ENCODE data around the gene DYNLL1.
"Not testable (repeated sequence)": the region's sequence is repeated elsewhere in the genome, so short reads cannot be mapped to it uniquely, and the experiment has no call there.

DYNLL1 gene

GRCh38 chr12:120519324-120519723, 23.4 kb downstream of the DYNLL1 start:
- DNase-seq: not testable (repeated sequence)

- DNase-seq: no peak
Observed at GRCh38 chr12:120522568-120522967, 26.7 kb downstream of the DYNLL1 start.

GRCh38 chr12:120528861-120529525, 33.1 kb downstream of the DYNLL1 start, which contains the start of gene COQ5:
Gene COQ5, minus strand, starts transcription at chr12:120529158. Its CDS starts 17 bp downstream, at chr12:120529141.
- DNase-seq: peak; percentile 86 to 87

- DNase-seq: peak in 1 of 2 donors; percentile 19
Observed at GRCh38 chr12:120529641-120530417, 33.9 kb downstream of the DYNLL1 start.

- DNase-seq: not testable (repeated sequence)
Observed at GRCh38 chr12:120530418-120530761, 34.5 kb downstream of the DYNLL1 start.

- DNase-seq: no peak
Observed at GRCh38 chr12:120532701-120533238, 36.9 kb downstream of the DYNLL1 start.

GRCh38 chr12:120534203-120534702, 38.3 kb downstream of the DYNLL1 start, which contains the start of gene RNF10:
Gene RNF10, plus strand, starts transcription at chr12:120534356. Its CDS starts 456 bp downstream, at chr12:120534812.
- DNase-seq: peak; percentile 64 to 73

- DNase-seq: peak; percentile 58 to 60
Observed at GRCh38 chr12:120534703-120535655, 39.1 kb downstream of the DYNLL1 start.

- DNase-seq: peak; percentile 13 to 23
Observed at GRCh38 chr12:120536064-120536791, 40.3 kb downstream of the DYNLL1 start.

GRCh38 chr12:120537856-120538220, 41.9 kb downstream of the DYNLL1 start:
- no peak for DNase-seq

- no peak for DNase-seq
Observed at GRCh38 chr12:120538281-120539156, 42.6 kb downstream of the DYNLL1 start.

- DNase-seq: no peak
Observed at GRCh38 chr12:120539303-120539702, 43.4 kb downstream of the DYNLL1 start.

- no peak for DNase-seq
Observed at GRCh38 chr12:120540445-120540844, 44.5 kb downstream of the DYNLL1 start.

- DNase-seq: no peak
Observed at GRCh38 chr12:120542166-120542565, 46.3 kb downstream of the DYNLL1 start.

- no peak for DNase-seq
Observed at GRCh38 chr12:120544691-120545090, 48.8 kb downstream of the DYNLL1 start.

- DNase-seq: no peak
Observed at GRCh38 chr12:120546050-120546386, 50.1 kb downstream of the DYNLL1 start.
